Stimulated activated CD4-positive, alpha-beta T cell treated with anti-CD3 and anti-CD28 coated beads, TNF-alpha, amount 100 ng/mL, for 4 hours (primary cell): ENCODE data around the gene SFTPB.
"Not testable (repeated sequence)": the region's sequence is repeated elsewhere in the genome, so short reads cannot be mapped to it uniquely, and the experiment has no call there.

Experiments
- DNase-seq, 3 experiments: peaks; one replicate each; pipeline ENCODE4 v3.0.0-alpha.2; 2020; ENCODE audit warnings: low read depth in 3 of 3

Gene SFTPB

DNA sequence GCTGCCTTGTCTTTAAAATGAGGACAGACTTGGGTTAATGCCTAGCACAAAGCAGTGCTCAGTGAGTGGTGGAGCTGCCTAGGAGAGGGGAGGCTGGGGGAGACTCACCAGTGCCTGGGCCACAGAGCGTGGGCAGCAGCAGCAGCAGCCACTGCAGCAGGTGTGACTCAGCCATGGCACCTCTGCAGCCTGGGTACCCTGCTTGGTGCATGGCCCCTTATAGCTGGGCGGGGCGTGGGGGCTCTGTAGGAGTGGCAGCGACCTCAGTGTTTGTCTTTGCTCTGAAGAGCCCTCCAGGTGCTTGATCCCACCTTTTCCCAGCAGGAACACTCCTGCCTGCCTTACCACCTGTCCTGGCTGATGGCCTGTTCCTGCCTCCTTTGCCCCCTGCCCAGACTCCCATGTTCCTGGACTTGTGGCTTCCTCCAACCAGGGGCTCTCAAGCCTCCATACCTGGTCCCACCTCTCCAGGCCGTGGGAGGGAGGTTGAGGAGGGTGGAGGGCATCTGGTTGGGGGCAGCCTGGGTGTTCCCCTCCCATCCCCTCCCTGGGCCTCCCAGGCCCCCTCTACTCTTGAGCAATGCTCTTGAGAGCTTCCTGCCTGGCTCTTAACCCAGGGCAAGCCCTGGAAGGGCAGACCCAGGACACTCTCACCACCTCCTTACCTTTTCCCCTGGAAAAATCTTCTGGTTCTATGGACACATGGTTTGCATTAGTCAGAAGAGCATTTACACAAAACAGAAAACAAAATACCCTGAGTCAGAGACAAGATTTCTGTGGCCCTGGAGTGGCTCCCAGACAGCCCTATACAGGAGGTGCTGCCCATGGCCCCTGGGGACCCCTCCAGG is at the start of gene SFTPB:
Gene SFTPB, minus strand, starts transcription at position 191 of the 848 bp plus-strand sequence. Its CDS starts 16 bp downstream, at position 175.
- no peak for DNase-seq

DNA sequence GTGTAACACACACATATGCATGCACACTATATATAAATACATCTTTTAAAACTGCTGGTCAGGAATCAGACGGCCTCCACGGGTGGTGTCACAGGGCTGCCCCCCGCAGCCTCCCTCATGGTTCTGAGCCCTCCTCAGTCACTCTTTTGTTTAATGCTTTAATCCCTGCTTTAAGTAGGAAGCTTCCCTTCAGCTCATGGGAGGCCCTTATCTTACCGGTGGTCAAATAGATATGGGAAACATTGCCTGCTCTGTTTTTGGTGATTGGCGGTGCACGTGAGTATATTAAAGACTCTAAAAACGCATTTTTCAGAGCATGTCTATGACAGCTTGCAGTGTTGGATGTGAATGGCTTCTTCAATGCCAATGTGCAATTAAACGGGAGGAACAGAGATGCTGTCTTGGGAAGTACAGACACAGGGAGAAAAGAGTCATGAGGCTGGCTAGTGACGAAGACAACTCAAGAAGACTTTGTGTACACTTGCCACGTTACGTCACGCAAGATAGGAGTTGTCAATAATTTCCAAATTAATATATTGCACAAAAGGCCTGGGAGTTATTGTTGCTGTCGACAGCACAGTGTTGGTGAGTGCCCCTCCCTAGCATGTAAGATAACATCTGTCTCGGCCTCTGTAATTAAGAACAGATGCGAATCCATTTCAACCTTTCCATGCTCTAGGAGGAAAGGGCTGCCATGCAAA is 49.5 kb upstream of the SFTPB start:
- DNase-seq: no peak

DNA sequence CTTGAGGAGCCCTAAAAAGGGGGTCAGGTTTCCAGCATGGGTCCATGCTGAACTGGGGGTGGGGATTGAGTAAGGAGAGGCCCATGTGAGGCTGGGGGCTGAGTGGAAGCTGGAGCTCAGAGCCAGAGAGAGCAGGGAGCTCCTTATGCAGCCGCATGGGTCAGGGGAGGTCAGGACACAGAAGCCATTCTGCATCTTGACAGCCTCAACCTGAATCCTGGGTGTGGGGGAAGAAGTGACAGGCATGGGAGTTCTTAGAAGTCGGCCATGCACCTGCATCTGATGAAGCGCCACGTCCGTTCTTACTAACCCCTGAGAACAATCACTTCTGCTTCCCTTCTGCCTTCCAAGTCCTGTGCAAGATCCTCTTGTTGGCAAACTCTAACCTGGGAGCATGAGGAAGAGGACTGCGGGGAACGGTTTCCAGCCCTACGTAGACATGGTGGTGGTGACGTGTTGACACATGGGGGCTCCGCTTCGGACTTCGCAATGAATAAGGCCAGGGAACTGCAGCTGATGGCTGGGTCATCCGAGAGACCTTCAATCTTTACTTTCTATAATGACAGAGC is 48.4 kb upstream of the SFTPB start:
- no peak for DNase-seq

DNA sequence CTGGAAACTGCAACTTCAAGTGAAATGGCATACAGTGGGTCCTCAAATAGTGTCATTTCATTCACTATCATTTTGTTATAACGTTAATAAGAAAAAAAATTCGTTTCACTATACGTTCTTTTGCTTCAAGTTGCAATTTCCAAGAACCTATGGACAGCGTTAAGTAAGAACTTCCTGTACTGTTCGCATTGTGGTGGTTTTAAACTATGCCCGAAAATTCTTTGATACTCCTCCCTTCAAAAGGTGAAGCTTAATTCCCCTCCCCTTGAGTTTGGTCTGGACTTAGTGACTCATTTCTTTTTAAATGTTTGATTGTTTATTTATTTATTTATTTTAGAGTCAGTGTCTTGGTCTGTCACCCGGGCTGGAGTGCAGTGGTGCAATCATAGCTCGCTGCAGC is 46.8 kb upstream of the SFTPB start:
- no peak for DNase-seq

DNA sequence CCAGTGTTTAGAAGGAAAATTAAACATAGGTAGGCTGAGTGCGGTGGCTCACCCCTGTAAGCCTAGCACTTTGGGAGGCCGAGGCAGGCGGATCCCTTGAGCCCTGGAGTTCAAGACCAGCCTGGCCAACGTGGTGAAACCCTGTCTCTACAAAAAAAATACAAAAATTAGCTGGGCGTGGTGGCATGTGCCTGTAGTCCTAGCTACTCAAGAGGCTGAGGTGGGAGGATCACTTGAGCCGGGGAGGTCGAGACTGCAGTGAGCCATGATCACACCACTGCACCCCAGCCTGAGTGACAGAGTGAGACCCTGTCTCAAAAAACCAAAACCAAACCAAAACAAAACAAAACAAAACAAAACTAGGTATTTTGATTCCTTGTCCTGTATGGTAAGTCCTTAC is 46.4 kb upstream of the SFTPB start:
- not testable (repeated sequence) for DNase-seq

DNA sequence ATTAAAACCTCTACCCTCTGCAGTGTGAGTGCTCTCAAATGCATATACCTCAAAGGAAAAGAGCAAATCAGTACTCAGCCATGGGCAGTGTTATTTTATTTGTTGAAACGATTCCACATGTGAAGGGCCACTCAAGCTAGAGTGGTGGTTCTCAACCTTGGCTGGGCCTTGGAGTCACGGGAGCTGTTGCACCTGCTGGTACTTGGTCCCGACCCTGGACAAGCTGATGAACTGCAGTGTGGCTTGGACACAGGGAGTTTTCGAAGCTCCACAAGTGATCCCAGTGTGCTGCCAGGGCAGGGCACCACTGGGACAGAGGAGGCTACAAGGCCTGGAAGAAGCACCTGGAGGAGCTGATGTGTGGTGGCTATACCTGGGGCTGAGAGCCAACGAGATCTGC is 45.8 kb upstream of the SFTPB start:
- no peak for DNase-seq

DNA sequence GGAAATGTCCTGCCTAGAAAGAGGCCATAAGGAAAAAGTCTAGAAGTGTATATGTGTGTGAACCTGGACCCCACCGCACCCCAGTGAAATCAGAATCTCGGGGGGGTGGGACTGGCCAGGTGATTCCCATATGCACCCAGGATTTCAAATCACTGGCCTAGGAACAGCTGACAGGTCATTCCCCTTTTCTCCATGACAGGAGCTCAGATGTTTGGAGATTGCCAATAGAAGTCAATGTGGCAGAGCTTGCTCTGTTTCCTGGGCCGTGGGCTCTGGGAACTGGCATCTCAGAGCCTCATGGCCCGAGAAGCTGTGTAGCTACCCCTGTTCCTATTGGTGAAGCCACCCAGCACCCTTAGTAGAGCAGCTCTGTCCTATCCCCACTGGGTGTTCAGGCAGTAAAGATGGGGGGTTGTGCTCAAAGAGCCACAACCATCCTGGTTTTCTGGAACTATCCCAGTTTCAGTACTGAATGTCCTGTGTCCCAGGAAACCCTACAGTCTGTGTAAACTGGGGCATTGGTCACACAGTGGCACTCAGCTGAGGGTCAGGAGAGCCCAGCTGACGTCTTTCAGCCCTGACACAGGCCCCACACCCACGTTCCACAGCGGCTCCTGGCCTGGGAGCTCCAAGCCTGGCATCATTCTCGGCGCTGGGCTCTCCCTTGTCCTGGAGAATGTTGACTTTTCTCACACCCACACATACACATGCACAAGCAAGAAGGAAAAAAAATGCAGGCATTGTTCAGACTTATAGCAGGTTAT is 45.0 kb upstream of the SFTPB start:
- DNase-seq: no peak

DNA sequence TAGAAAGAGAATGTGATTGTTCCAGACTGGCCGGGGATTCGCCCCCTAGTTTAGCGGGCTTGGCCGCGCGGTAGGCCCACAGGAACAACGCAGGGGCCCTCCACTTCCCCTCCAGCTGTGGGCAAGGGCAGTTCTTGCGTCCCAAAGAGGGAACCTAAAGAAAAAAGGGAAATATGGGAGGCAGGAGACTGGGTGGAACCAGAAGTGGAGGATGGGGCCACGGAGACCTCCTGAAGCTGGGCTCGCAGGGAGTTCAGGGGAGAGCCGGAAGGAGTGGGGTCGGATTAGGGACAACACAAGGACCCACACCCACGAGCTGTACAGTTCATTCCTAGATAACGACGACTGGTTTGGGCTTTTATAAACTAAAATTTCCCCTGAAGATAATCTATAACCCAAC is 44.3 kb upstream of the SFTPB start:
- no peak for DNase-seq

DNA sequence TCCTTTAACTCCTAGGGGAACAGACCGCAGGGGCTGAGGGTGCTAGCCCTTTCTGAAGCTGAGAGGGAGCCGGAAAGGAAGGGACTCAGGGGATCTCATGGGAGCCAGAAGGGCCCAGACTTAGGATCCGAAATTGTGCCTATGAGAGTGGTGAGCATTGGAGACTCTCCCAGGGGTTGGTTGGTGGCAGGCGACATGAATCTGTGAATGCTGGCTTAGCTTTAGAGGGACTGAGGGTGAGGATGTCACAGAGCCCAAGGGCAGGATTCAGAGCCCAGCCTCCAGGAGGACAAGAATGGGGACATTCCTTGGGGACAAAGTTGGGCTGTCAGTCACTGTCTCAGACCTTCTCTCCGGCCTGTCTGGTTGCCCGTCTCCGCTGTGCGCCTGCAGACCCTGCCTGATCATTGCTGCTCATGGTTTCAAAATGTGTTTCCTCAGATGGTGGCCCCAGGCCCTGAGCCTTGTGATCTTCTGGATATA is 43.6 kb upstream of the SFTPB start:
- no peak for DNase-seq

DNA sequence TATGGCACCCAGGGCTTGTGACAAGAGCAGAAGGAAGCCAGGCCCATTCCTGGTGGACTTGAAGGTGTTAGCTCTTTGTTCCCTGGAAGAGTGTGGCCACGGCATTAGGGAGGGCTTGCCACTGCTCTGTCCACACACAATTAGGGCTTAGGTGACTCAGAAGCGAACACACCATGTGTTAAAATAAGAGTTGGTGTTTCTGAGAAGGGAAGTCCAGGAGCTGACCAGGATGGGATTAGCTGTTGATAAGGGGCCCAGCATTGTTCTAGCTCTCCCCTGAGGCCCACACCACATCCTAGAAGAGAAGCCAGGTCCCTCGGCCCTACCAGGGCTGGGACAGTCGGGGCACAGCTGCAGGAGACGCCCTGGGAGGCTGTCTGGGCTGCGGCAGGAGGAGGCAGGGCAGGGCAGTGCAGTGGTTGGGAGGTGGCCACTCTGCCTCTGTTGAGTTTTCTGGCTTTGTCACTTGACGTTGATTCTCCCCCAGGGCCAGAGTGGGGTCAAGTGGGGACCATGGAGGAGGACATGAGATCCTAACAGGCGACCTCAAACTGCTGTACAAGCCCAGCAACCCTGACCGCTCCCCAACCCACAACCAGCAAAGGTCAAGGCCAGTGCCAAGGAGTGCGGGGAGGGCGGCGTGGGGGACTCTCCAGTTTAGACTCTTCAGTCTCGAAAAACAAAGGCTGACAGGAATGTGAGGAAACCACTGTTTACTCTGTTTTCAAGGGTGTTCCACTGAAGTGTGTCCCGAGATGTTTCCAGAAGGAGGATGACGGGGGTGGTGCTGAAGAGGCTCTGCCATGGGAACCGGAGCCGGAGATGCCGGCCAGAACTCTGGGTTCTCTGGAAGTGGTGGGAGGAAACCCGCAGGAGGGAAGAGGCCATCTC is 42.9 kb upstream of the SFTPB start:
- DNase-seq: no peak

DNA sequence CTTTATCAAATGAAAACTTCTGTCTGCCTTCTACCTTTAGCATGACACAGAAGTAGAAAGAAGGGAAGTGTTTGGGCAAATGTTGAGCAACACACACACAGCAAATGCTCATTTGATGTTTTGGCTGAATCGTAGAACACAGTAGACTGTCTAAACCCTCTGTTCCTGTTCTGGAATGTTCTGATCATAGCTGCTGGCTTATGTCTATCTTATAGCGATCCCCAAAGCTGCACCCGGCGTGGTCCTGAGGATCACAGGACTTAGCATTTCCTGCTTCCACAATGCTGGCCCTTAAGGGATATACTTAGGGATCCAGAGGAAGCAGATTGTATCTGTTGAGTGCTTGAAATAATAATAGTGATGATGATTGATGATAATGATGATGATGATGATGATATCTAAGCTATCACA is 41.4 kb upstream of the SFTPB start:
- no peak for DNase-seq

DNA sequence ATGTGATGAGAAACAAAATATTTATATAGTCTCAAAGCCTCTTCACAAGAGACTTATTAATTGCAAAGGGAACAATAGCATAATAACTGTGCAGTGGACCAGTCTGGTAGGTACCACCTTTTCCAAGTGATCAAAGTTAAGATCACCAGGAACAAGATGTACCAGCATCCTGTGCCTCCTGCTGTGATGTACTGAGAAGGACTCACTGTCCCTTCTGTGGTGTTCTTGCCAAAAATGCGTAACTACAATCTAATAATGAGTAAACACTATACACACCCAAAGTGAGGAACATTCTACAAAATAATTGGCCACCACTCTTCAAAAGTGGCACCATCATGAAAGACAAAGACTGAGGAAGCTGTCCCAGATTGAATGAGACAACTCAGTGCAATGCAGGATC is 40.6 kb upstream of the SFTPB start:
- no peak for DNase-seq

DNA sequence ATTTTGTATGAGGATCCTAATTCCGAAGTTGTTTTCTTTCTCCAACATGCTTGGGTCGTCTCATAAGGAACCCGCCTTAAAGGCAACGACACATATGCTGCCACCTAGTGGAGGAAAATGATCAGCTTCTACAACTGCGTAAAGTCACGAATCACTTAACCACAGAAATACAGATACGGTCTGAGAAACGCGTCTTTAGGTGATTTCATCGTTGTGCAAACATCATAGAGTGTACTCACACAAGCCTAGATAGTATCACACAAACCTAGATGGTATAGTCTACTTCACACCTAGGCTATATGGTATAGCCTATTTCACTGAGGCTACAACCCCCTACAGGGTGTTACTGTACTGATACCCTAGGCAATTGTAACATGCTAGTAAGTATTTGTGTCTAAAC is 39.3 kb upstream of the SFTPB start:
- peak in 2 of 3 experiments; percentile 15 to 43 for DNase-seq

DNA sequence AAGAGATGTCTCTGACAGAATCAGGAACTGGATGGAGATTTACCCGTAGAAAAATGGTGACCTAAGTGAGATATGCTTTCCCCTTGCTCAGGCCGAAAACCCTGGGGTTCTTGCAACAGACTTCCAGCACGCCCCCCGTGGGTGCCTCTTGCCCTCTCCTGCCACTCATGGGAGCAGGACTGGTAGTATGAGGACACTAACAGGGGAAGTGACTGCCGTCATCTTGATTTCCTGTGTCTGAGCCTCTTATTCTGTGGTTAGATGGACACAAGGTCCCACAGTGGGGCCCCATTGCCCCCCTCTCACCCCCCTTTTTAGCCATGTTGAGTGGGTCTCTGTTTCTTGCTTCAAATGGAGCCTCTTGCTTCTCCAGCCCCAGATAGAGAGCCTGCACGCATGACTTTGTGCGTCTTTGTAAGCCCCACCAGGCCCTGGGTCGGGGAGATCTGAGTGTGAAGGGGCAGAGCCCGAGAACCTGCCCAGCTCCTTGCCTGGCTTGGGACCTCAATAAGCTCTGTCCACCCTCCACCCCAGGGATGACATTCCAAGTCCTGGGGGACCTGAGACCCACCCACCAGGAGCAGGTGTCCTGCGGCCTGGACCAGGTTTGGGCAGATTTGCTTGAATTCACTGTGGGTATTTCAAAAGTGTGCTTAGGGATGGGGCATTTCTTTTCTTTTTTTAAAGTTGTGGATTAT is 38.7 kb upstream of the SFTPB start:
- no peak for DNase-seq

DNA sequence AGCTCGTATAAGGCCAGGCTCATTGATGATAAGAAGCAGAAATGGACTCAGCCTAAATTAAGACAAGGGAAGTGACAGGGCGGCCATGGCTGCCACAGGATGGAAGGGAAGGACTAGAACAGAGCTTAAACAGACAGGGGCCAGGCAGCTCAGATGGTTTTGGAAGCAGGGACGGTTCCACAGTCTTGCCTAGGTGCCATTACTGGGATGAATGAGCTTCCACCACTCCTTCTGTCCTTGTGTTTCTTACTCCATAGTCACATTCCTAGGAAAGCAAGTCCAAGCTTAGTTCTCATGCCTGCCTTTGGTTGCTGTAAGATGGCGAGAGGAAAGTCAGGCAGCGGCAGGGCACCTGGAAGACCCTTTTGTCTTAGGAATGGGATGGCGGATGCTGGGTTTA is 38.1 kb upstream of the SFTPB start:
- no peak for DNase-seq

DNA sequence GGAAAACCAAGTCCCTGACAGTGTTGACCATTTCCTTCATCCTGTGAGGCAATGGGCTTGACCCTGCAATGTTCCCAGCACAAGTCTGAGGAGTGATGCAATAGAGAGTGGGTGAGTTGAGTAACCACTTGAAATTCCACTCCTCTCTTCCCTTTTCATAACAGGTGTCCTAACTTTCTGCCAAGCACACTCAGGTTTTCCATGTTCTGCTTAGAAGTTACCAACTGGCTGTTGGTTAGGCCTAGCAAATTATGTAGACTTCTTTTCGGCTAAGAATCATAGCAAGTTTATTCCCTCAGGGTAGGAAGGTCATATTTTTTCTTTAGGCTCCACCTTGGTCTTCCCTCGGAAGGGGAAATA is 37.7 kb upstream of the SFTPB start:
- DNase-seq: no peak

DNA sequence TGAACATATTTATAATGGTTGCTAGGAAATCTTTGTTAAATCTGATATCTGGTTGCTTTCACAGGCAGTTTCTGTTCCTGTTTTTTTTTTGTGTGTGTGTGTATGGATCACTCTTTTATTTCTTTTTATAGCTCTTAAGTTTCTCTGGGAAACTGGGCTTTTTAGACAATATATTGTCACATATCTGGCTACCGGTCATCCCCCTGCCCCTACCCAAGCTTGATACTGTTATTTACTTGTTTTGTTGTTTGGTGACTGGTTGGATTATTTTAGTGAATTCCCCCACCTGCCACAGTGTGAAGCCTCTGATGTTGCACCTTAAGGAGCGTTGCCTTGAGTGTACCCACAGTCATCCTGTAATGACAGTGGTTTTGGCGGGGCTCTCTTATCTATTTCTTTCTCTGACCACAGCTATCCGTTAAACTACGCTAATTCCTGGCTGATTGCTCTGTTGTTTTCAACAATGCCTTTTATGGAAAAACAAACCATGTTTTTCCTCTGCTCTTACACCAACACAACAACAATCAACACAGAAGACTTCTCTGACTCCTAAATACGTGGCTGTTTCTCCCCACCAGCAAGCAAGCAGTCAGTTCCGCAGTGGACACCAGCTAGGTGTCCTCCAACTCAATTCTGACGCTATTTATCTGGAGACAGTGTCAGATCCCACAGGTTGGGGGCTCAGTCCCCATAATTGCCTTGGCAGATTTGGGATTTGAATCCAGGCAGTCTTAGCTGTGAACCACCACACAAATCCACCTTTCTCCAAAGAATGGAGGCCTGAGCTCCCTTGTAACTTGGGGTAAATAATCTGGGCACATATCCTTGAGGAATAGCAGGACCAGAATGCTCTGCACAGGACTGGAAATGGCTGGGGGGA is 37.0 kb upstream of the SFTPB start:
- no peak for DNase-seq

DNA sequence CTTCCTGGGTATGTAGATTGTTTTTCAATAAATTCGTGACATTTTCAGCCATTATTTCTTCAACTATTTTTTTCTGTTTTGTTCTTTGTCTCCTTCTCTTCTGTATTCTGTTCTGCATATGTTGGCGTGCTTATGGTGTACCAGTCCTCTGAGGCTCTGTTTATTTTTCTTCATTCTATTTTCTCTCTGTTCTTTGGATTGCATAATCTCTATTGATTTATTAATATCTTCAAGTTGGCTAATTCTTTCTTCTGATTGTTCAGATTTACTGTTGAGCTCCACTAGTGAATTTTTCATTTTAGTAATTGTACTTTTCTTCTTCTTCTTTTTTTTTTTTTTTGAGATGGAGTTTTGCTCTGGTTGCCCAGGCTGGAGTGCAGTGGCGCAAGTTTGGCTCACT is 36.0 kb upstream of the SFTPB start:
- no peak for DNase-seq

DNA sequence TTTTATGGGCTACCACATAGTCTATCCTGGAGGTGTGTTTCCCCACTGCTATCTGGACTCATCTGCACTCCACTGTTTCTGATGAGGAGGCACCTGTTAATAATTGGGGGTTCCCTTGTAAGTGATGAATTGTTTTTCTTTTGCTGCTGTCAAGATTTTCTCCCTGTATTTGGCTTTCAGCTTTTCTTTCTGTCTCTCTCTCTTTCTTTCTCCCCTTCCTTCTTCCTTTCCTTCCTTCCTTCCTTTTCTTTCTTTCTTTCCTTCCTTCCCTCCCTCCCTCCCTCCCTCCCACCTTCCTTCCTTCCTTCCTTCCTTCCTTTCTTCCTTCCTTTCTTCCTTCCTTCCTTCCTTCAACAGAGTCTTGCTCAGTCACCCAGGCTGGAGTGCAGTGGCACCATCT is 35.3 kb upstream of the SFTPB start:
- DNase-seq: no peak
